CD14-positive monocyte (primary cell): ENCODE data around the gene JMY. TPM values are rescaled to one million over a fixed set of nuclear protein-coding genes. Genes with fewer than 3 reads are reported as not detected.

Experiments
- DNase-seq, 3 donors: peaks; one replicate each; pipeline ENCODE4 v3.0.0-alpha.2; 2011 to 2022
- H2AFZ ChIP-seq: 2 replicates; pipeline ENCODE4 v1.6.0; 2012; ENCODE audit warnings: mild to moderate bottlenecking, low read depth, low read length, inconsistent platforms; ENCODE audit not compliant: insufficient read depth, poor library complexity, severe bottlenecking
- H3K27ac ChIP-seq, 2 donors: 1 replicate in 1 of 2; 2 replicates in 1 of 2; pipeline ENCODE4 v1.5.1; 2012 to 2013; ENCODE audit warnings: low read length in 2 of 2, control low read depth in 1 of 2, inconsistent platforms in 1 of 2, low read depth in 1 of 2, mild to moderate bottlenecking in 1 of 2
- H3K27me3 ChIP-seq, 2 donors: one replicate each; pipeline versions ENCODE4 v1.6.0 to v1.6.1; 2011 to 2013; ENCODE audit warnings: low read length in 2 of 2; ENCODE audit not compliant: control insufficient read depth in 2 of 2, insufficient read depth in 2 of 2
- H3K36me3 ChIP-seq, 2 donors: replicated peaks in 1 of 2; 1 replicate in 1 of 2; 2 replicates in 1 of 2; pipeline versions ENCODE4 v1.5.1 to v1.6.1; 2012 to 2013; ENCODE audit warnings: low read length in 2 of 2, control low read depth in 1 of 2, inconsistent platforms in 1 of 2, mild to moderate bottlenecking in 1 of 2; ENCODE audit not compliant: insufficient read depth in 2 of 2, control insufficient read depth in 1 of 2
- H3K4me1 ChIP-seq, 2 donors: 1 replicate in 1 of 2; 2 replicates in 1 of 2; pipeline versions ENCODE4 v1.5.1 to v1.6.1; 2012 to 2013; ENCODE audit warnings: low read length in 2 of 2, control low read depth in 1 of 2, inconsistent platforms in 1 of 2, mild to moderate bottlenecking in 1 of 2, moderate library complexity in 1 of 2; ENCODE audit not compliant: insufficient read depth in 2 of 2, control insufficient read depth in 1 of 2
- H3K4me2 ChIP-seq: replicated peaks from 2 replicates; pipeline ENCODE3; 2012; ENCODE audit warnings: low read length, moderate library complexity, mild to moderate bottlenecking; ENCODE audit not compliant: poor library complexity, severe bottlenecking; ENCODE audit errors: extremely low read depth
- H3K4me3 ChIP-seq, 3 experiments: fragments of 200-600 bp in 1 of 3; sonication (generic) in 1 of 3; replicated peaks in 1 of 3; 1 replicate in 2 of 3; 2 replicates in 1 of 3; pipeline ENCODE4 v1.5.1; 2011 to 2013; ENCODE audit warnings: low read length in 3 of 3, mild to moderate bottlenecking in 3 of 3, control low read depth in 2 of 3, low read depth in 2 of 3, inconsistent platforms in 1 of 3, moderate library complexity in 1 of 3
- H3K79me2 ChIP-seq: 2 replicates; pipeline ENCODE4 v1.6.0; 2012; ENCODE audit warnings: mild to moderate bottlenecking, control low read depth, inconsistent platforms, low read length, moderate library complexity; ENCODE audit not compliant: insufficient read depth
- H3K9ac ChIP-seq: 2 replicates; pipeline ENCODE4 v1.6.0; 2017; ENCODE audit warnings: low read length, mild to moderate bottlenecking; ENCODE audit not compliant: insufficient read depth, poor library complexity, severe bottlenecking
- H3K9me3 ChIP-seq, 2 donors: replicated peaks in 1 of 2; 1 replicate in 1 of 2; 2 replicates in 1 of 2; pipeline versions ENCODE4 v1.5.1 to v1.6.1; 2012 to 2013; ENCODE audit warnings: low read length in 2 of 2, control low read depth in 1 of 2; ENCODE audit not compliant: control insufficient read depth in 1 of 2, insufficient read depth in 1 of 2
- H4K20me1 ChIP-seq: 2 replicates; pipeline ENCODE4 v1.6.0; 2012; ENCODE audit warnings: mild to moderate bottlenecking, low read length, control low read depth, moderate library complexity; ENCODE audit not compliant: insufficient read depth
- H3K27ac Mint-ChIP-seq, 7 donors: one replicate each; pipeline ENCODE4 v1.8.0; 2020; ENCODE audit warnings: mild to moderate bottlenecking in 7 of 7, mixed read lengths in 7 of 7, moderate library complexity in 6 of 7, inconsistent platforms in 2 of 7
- H3K27me3 Mint-ChIP-seq, 3 donors: one replicate each; pipeline ENCODE4 v1.8.0; 2021 to 2022; ENCODE audit warnings: low read depth in 3 of 3, mild to moderate bottlenecking in 3 of 3, mixed read lengths in 3 of 3, moderate library complexity in 3 of 3, inconsistent platforms in 1 of 3
- H3K36me3 Mint-ChIP-seq, 2 donors: one replicate each; pipeline ENCODE4 v1.8.0; 2020; ENCODE audit warnings: mixed read lengths in 2 of 2, inconsistent platforms in 1 of 2, mild to moderate bottlenecking in 1 of 2
- H3K4me1 Mint-ChIP-seq: one replicate; pipeline ENCODE4 v1.8.0; 2020; ENCODE audit warnings: mild to moderate bottlenecking, mixed read lengths
- H3K4me3 Mint-ChIP-seq, 2 donors: one replicate each; pipeline ENCODE4 v1.8.0; 2020; ENCODE audit warnings: mild to moderate bottlenecking in 2 of 2, mixed read lengths in 2 of 2, moderate library complexity in 1 of 2
- H3K9me3 Mint-ChIP-seq, 7 donors: one replicate each; pipeline ENCODE4 v1.8.0; 2020 to 2022; ENCODE audit warnings: mixed read lengths in 7 of 7, mild to moderate bottlenecking in 6 of 7, moderate library complexity in 6 of 7, inconsistent platforms in 2 of 7
- CTCF ChIP-seq: fragments of 200-600 bp; IDR thresholded peaks from one replicate; pipeline ENCODE4 v1.8.0; 2022; ENCODE audit warnings: antibody characterized with exemption, mild to moderate bottlenecking
- WGBS: methylation state at CpG from one replicate; pipeline ENCODE4 v1.1.5; 2013; ENCODE audit warnings: missing lambda C conversion rate; ENCODE audit not compliant: insufficient coverage; 5-methylcytosine and 5-hydroxymethylcytosine counted together
- intact Hi-C, 2 donors: fragments of 100-400 bp; cut with micrococcal nuclease; formaldehyde crosslinking; loops; one replicate each; pipeline versions ENCODE4 v1.15.0 to v1.15.1; 2023
- polyA plus RNA-seq, 3 donors: library from polyadenylated mRNA; depleted of rRNA in 1 of 3; unstranded in 2 of 3; stranded (reverse) in 1 of 3; fragments of 300-500 nt in 2 of 3; fragments of >200 nt in 1 of 3; fragmentation: Illumina TruSeq in 2 of 3; gene quantifications; 1 replicate in 2 of 3; 2 replicates in 1 of 3; pipeline ENCODE4 v1.2.3, GENCODE V29; 2012 to 2021

The JMY gene
- polyA plus RNA-seq, 3 donors, result 0.60 to 1.6 (median 1.1) TPM

DNA sequence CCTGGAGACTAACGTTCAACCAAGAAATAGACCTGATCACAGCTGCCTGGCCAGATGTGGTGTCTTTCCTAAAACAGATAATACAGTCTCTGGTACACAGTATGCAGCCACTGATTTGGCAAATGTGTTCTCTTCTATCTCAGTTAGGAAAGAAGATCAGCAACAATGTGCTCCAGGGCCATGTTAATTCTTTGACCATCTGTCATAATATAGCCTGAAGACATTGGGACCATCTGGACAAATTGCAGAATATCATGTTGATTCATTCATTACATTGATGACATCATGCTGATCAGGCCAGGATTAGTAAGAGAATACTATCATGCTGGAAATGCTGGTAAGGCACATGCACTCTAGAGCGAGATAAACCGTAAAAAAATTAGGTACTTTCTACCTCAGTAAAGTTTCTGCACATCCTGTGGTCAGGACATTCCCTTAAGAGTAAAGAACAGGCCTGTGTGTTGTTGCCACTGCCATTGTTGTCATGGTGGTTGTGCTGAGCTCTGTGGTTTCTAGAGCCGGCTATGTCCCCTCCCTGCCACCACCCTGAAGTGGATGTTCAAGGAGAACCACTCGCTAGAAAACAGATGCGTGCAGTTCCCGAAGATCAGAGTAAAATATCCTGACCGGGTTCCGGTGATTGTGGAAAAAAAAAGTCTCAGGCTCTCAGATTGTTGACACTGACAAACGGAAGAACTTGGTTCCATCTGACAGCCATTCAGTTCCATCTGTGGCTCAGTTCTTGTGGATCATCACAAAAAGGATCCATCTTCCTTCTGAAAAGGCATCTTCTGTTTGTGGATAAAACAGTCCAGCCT is 6.4 kb upstream of the JMY start:
- no peaks in the 10 kb centered on the region for H3K9me3 Mint-ChIP-seq
- intact Hi-C loops, result no loop called here
- no peak overlapping the region for H3K27ac Mint-ChIP-seq
- no peak for DNase-seq
- no peaks in the 10 kb centered on the region for H3K36me3 ChIP-seq
- no peaks in the 10 kb centered on the region for H3K36me3 Mint-ChIP-seq
- H4K20me1 ChIP-seq, result no peaks in the 10 kb centered on the region
- H3K79me2 ChIP-seq, result no peaks in the 10 kb centered on the region
- H3K4me2 ChIP-seq, result no peak overlapping the region
- WGBS, result 100% methylated on average over 5 of the region's 10 CpGs
- no peaks in the 10 kb centered on the region for H3K4me1 ChIP-seq
- H2AFZ ChIP-seq, result no peak overlapping the region
- H3K9me3 ChIP-seq, result no peaks in the 10 kb centered on the region
- no peak for TF ChIP-seq CTCF
- no peak overlapping the region for H3K4me3 Mint-ChIP-seq
- H3K27me3 ChIP-seq, result no peaks in the 10 kb centered on the region
- peaks cover 0 to 6% (median 2%) of the 10 kb centered on the region in 3 donors for H3K27me3 Mint-ChIP-seq
- no peak overlapping the region for H3K4me3 ChIP-seq
- no peak overlapping the region for H3K9ac ChIP-seq
- H3K4me1 Mint-ChIP-seq, result peaks cover 2% of the 10 kb centered on the region
- no peak overlapping the region for H3K27ac ChIP-seq

DNA sequence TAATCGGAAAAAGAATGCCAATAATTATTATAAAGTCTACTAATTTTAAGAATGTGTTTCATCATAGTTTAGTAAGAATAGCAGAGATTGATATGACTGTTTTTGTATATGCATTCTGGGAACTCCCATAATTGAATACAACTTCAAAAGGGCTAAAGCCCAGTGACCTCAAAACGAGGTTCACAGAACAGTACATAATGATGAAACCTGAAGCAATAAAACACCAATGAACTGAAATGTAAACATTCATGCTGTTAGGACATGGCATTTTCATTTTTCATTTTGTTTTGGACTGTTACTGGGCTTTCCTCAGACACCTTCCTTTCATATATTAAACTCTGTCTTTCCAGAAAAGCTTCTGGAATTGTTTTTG is 684 bp upstream of the JMY start:
- WGBS, result 0% methylated on average over 1 of the region's 2 CpGs
- Histone ChIP-seq H3K9ac (peak overlapping the region; percentile 76), H3K27me3 (peaks cover 14 to 21% of the 10 kb centered on the region in 2 donors), H2AFZ (peak overlapping the region; percentile 92), H3K9me3 (no peaks in the 10 kb centered on the region), H3K27ac (peak overlapping the region; percentile 26 to 60), H3K79me2 (peaks cover 3% of the 10 kb centered on the region), H3K4me2 (peak overlapping the region; percentile 80), H4K20me1 (peaks cover 23% of the 10 kb centered on the region), H3K36me3 (no peaks in the 10 kb centered on the region), H3K4me1 (peaks cover 24 to 32% of the 10 kb centered on the region in 2 donors), H3K4me3 (peak overlapping the region; percentile 84 to 89 (median 87))
- Mint-ChIP-seq H3K27ac (peak overlapping the region; percentile 82 to 92 (median 87)), H3K27me3 (peaks cover 19 to 30% (median 27%) of the 10 kb centered on the region in 3 donors), H3K36me3 (peaks cover 5 to 6% of the 10 kb centered on the region in 2 donors), H3K9me3 (peaks cover 0 to 14% (median 0%) of the 10 kb centered on the region in 7 donors), H3K4me3 (peak overlapping the region; percentile 94 to 97), H3K4me1 (peaks cover 26% of the 10 kb centered on the region)
- DNase-seq, result peak in 2 of 3 donors; percentile 18 to 64
- intact Hi-C loops, result no loop called here
- TF ChIP-seq CTCF, result no peak
